Islet of Langerhans (tissue), 1 donor: ENCODE measurements around the gene GPR132.
"Not testable (repeated sequence)": the region's sequence is repeated elsewhere in the genome, so short reads cannot be mapped to it uniquely, and the experiment has no call there.

Experiments
- FAIRE-seq: peaks from one replicate; lab custom pipeline; 2011; peaks lifted over from hg19 to GRCh38; lab: Jason Lieb, UNC

The GPR132 gene

GRCh38 chr14:105041841-105042765, 23.1 kb downstream of the GPR132 start:
- FAIRE-seq: no peak

- no peak for FAIRE-seq
Observed at GRCh38 chr14:105039458-105040205, 25.6 kb downstream of the GPR132 start.

- not testable (repeated sequence) for FAIRE-seq
Observed at GRCh38 chr14:105035616-105036015, 29.6 kb downstream of the GPR132 start.

GRCh38 chr14:105034315-105035039, 30.8 kb downstream of the GPR132 start:
- no peak for FAIRE-seq

- FAIRE-seq: not testable (repeated sequence)
Observed at GRCh38 chr14:105033412-105033900, 31.8 kb downstream of the GPR132 start.

GRCh38 chr14:105032451-105032901, 32.8 kb downstream of the GPR132 start:
- not testable (repeated sequence) for FAIRE-seq

GRCh38 chr14:105030836-105031396, 34.3 kb downstream of the GPR132 start:
- FAIRE-seq: no peak

- no peak for FAIRE-seq
Observed at GRCh38 chr14:105030194-105030593, 35.0 kb downstream of the GPR132 start.

- FAIRE-seq: no peak
Observed at GRCh38 chr14:105029402-105029801, 35.8 kb downstream of the GPR132 start.

GRCh38 chr14:105028251-105028927, 36.8 kb downstream of the GPR132 start:
- no peak for FAIRE-seq

- not testable (repeated sequence) for FAIRE-seq
Observed at GRCh38 chr14:105027718-105028117, 37.5 kb downstream of the GPR132 start.

- FAIRE-seq: no peak
Observed at GRCh38 chr14:105026802-105027563, 38.2 kb downstream of the GPR132 start.

GRCh38 chr14:105026033-105026785, 39.0 kb downstream of the GPR132 start:
- no peak for FAIRE-seq

GRCh38 chr14:105025429-105025828, 39.8 kb downstream of the GPR132 start:
- FAIRE-seq: no peak

GRCh38 chr14:105023791-105024480, 41.3 kb downstream of the GPR132 start:
- no peak for FAIRE-seq

- no peak for FAIRE-seq
Observed at GRCh38 chr14:105023144-105023543, 42.1 kb downstream of the GPR132 start.

GRCh38 chr14:105022276-105022670, 43.0 kb downstream of the GPR132 start:
- no peak for FAIRE-seq

- no peak for FAIRE-seq
Observed at GRCh38 chr14:105021656-105022275, 43.5 kb downstream of the GPR132 start.
